Endothelial cell of umbilical vein (primary cell): ENCODE results near the gene ARHGAP15. TPM values are rescaled to one million over a fixed set of nuclear protein-coding genes. Genes with fewer than 3 reads are reported as not detected.

Experiments
- BruUV-seq: library from RNA; stranded (reverse); fragments of 400-500 nt; replicated peaks from 2 replicates; lab custom pipeline; 2021; lab: Mats Ljungman, UMichigan
- CTCF ChIA-PET: fragments of 300-600, 350-600 bp; sonication (Branson Sonifier 250); formaldehyde crosslinking; loops from one replicate; lab custom pipeline; 2021; ENCODE audit warnings: antibody characterized with exemption, inconsistent platforms; lab: Charles Lee
- POLR2A ChIA-PET: fragments of 300-600, 350-600 bp; sonication (Branson Sonifier 250); formaldehyde crosslinking; loops from one replicate; lab custom pipeline; 2021; ENCODE audit warnings: antibody characterized with exemption, inconsistent platforms; lab: Charles Lee
- DNase-seq: peaks from one replicate; pipeline ENCODE4 v3.0.0-alpha.2; 2011; ENCODE audit warnings: low read depth, low spot score
- FAIRE-seq: peaks from 2 replicates; lab custom pipeline; 2011; peaks lifted over from hg19 to GRCh38; lab: Jason Lieb, UNC
- H2AFZ ChIP-seq: 2 replicates; pipeline ENCODE4 v1.6.0; 2012; ENCODE audit warnings: low read depth, low read length, control low read depth, inconsistent platforms
- H3K27ac ChIP-seq: 2 replicates; pipeline ENCODE4 v1.5.1; 2011; ENCODE audit warnings: low read depth, mild to moderate bottlenecking, control low read depth, low read length, moderate library complexity; ENCODE audit not compliant: insufficient read depth
- H3K27me3 ChIP-seq, 2 experiments: 2 replicates each; pipeline versions ENCODE4 v1.6.0 to v1.6.1; 2011; ENCODE audit warnings: low read length in 2 of 2, mixed read lengths in 1 of 2; ENCODE audit not compliant: control insufficient read depth in 2 of 2, insufficient read depth in 2 of 2
- H3K36me3 ChIP-seq, 2 experiments: 2 replicates in 1 of 2; 3 replicates in 1 of 2; pipeline ENCODE4 v1.5.1; 2011; ENCODE audit warnings: low read length in 2 of 2, mild to moderate bottlenecking in 1 of 2, moderate library complexity in 1 of 2; ENCODE audit not compliant: control insufficient read depth in 2 of 2, insufficient read depth in 2 of 2; ENCODE audit errors: extremely low read depth in 1 of 2
- H3K4me1 ChIP-seq: 3 replicates; pipeline ENCODE4 v1.5.1; 2011; ENCODE audit warnings: mild to moderate bottlenecking, low read length; ENCODE audit not compliant: control insufficient read depth, insufficient read depth; ENCODE audit errors: extremely low read depth
- H3K4me2 ChIP-seq: 2 replicates; pipeline ENCODE4 v1.6.1; 2011; ENCODE audit warnings: low read length, control low read depth, mixed read lengths; ENCODE audit not compliant: insufficient read depth
- H3K4me3 ChIP-seq, 3 experiments: fragments of 200-600 bp in 1 of 3; sonication (generic), shearing (Covaris generic) in 1 of 3; replicated peaks in 1 of 3; 2 replicates each; pipeline ENCODE4 v1.5.1; 2011 to 2016; ENCODE audit warnings: control low read depth in 3 of 3, low read length in 3 of 3, mild to moderate bottlenecking in 2 of 3, inconsistent platforms in 1 of 3, low read depth in 1 of 3, moderate library complexity in 1 of 3; ENCODE audit not compliant: insufficient read depth in 1 of 3
- H3K79me2 ChIP-seq: 2 replicates; pipeline ENCODE4 v1.6.0; 2012; ENCODE audit warnings: low read length, inconsistent platforms; ENCODE audit not compliant: control insufficient read depth, insufficient read depth
- H3K9ac ChIP-seq: replicated peaks from 2 replicates; pipeline ENCODE3; 2011; ENCODE audit warnings: low read length, control low read depth; ENCODE audit not compliant: insufficient read depth; ENCODE audit errors: extremely low read depth
- H3K9me1 ChIP-seq: replicated peaks from 3 replicates; pipeline ENCODE4 v1.6.0; 2011; ENCODE audit warnings: mild to moderate bottlenecking, low read length; ENCODE audit not compliant: control insufficient read depth, insufficient read depth; ENCODE audit errors: extremely low read depth
- H3K9me3 ChIP-seq: replicated peaks from 2 replicates; pipeline ENCODE4 v1.5.1; 2012; ENCODE audit warnings: low read length, inconsistent platforms; ENCODE audit not compliant: control insufficient read depth, insufficient read depth
- H4K20me1 ChIP-seq: replicated peaks from 2 replicates; pipeline ENCODE3; 2011; ENCODE audit warnings: mild to moderate bottlenecking, low read length; ENCODE audit not compliant: control insufficient read depth, insufficient read depth; ENCODE audit errors: extremely low read depth
- CTCF ChIP-seq, 2 donors: IDR thresholded peaks; 1 replicate in 1 of 2; 2 replicates in 1 of 2; pipeline ENCODE4 v1.5.1; 2011; ENCODE audit warnings: low read length in 2 of 2, mild to moderate bottlenecking in 2 of 2, moderate library complexity in 2 of 2, control low read depth in 1 of 2, inconsistent platforms in 1 of 2, low read depth in 1 of 2; ENCODE audit not compliant: insufficient read depth in 1 of 2; ENCODE audit errors: extremely low read depth in 1 of 2
- EZH2 ChIP-seq: IDR thresholded peaks from 2 replicates; pipeline ENCODE4 v1.6.1; 2012; ENCODE audit warnings: borderline replicate concordance, low read depth, mild to moderate bottlenecking, moderate library complexity, low read length, inconsistent platforms; ENCODE audit not compliant: severe bottlenecking
- FOS ChIP-seq: IDR thresholded peaks from 2 replicates; pipeline ENCODE4 v1.6.1; 2011; ENCODE audit warnings: mild to moderate bottlenecking, low read length, moderate library complexity, borderline replicate concordance; ENCODE audit not compliant: insufficient read depth
- GATA2 ChIP-seq: IDR thresholded peaks from 2 replicates; pipeline ENCODE4 v1.7.0; 2011; ENCODE audit warnings: low read depth, mild to moderate bottlenecking, moderate library complexity, mixed read lengths, low read length; ENCODE audit not compliant: insufficient read length, insufficient read depth
- JUN ChIP-seq: IDR thresholded peaks from 2 replicates; pipeline ENCODE4 v1.6.1; 2011; ENCODE audit warnings: borderline replicate concordance, low read depth; ENCODE audit not compliant: insufficient read length, insufficient read depth
- MAX ChIP-seq: IDR thresholded peaks from 2 replicates; pipeline ENCODE4 v1.6.1; 2011; ENCODE audit not compliant: insufficient read depth, insufficient read length
- MYC ChIP-seq: IDR thresholded peaks from one replicate; pipeline ENCODE4 v1.6.1; 2011; ENCODE audit warnings: mild to moderate bottlenecking, low read depth, low read length
- POLR2A ChIP-seq: IDR thresholded peaks from 2 replicates; pipeline ENCODE4 v1.6.1; 2012; ENCODE audit warnings: low read depth, mild to moderate bottlenecking, control low read depth, low read length
- POLR2AphosphoS5 ChIP-seq: IDR thresholded peaks from 2 replicates; pipeline ENCODE4 v1.6.1; 2012; ENCODE audit warnings: low read depth, mild to moderate bottlenecking, control low read depth, low read length, moderate library complexity; ENCODE audit not compliant: insufficient read depth
- dilution Hi-C: fragments of 300-500 bp; cut with MboI; formaldehyde crosslinking; loops from one replicate; pipeline ENCODE4 v1.15.0; 2019; ENCODE audit warnings: low sequenced_read_pairs; ENCODE audit not compliant: extremely low pct_ligation_motif_present
- intact Hi-C: fragments of 100-400 bp; cut with micrococcal nuclease; formaldehyde crosslinking; loops from one replicate; pipeline ENCODE4 v1.10.0; 2022
- polyA plus RNA-seq, 4 experiments: library from polyadenylated mRNA; depleted of rRNA in 3 of 4; stranded (reverse) in 3 of 4; unstranded in 1 of 4; fragments of >200 nt; gene quantifications; 2 replicates each; pipeline versions ENCODE4 v1.2.1 to v1.2.3, GENCODE V29; 2011 to 2012; ENCODE audit warnings: missing spikeins in 1 of 4
- total RNA-seq: library from RNA; stranded (reverse); gene quantifications from 2 replicates; pipeline ENCODE4 v1.2.3, GENCODE V29; 2021

ARHGAP15 gene
- total and polyA plus RNA-seq, 2 donors (not counting 3 experiments of a cell fraction or from before 2014, with no cell fraction given) = not detected

- CTCF ChIA-PET = no interaction called here
- no peak overlapping the region for H3K9ac ChIP-seq
These were observed 492.9 kb downstream of the ARHGAP15 start for GRCh38 chr2:143622106-143622505.

More at GRCh38 chr2:143622106-143622505, 492.9 kb downstream of the ARHGAP15 start:
- TF ChIP-seq EZH2 (no peak), CTCF (IDR thresholded peaks at IDR 0.05; ENCODE audit: extremely low read depth in 1 of 2, insufficient read depth in 1 of 2, low read depth in 1 of 2, low read length in 2 of 2) (no peak), POLR2A (no peak), FOS (no peak), MYC (no peak), JUN (no peak), GATA2 (no peak), MAX (no peak), POLR2AphosphoS5 (no peak)
- intact Hi-C loops = no loop called here
- Histone ChIP-seq H3K27me3 (no peaks in the 10 kb centered on the region), H2AFZ (no peak overlapping the region), H3K9me1 (no peaks in the 10 kb centered on the region), H3K9me3 (no peaks in the 10 kb centered on the region), H3K4me2 (no peak overlapping the region), H3K79me2 (no peaks in the 10 kb centered on the region), H3K4me3 (no peak overlapping the region), H3K36me3 (no peaks in the 10 kb centered on the region), H3K27ac (no peak overlapping the region), H3K4me1 (no peaks in the 10 kb centered on the region), H4K20me1 (no peaks in the 10 kb centered on the region)
- dilution Hi-C loops = no loop called here
- no peak for FAIRE-seq
- DNase-seq = no peak
- POLR2A ChIA-PET = no interaction called here
- no TSS peak for BruUV-seq
